HepG2 (cell line): Measurements from ENCODE around the gene ASAP2. TPM values are rescaled to one million over a fixed set of nuclear protein-coding genes. Genes with fewer than 3 reads are reported as not detected.
A peak's percentile ranks its signal among the peaks of the same experiment; 100 is the strongest.

Source experiments
- AGO2 ChIP-seq: fragments of 200-400 bp; formaldehyde crosslinking; optimal IDR thresholded peaks from 2 replicates; pipeline ENCODE3; 2017; ENCODE audit warnings: mild to moderate bottlenecking, low read depth, low read length, moderate library complexity
- ATF1 ChIP-seq: IDR thresholded peaks from 2 replicates; pipeline ENCODE4 v1.6.1; 2016; ENCODE audit warnings: mild to moderate bottlenecking, control low read depth
- ELF3 ChIP-seq: IDR thresholded peaks from 2 replicates; pipeline ENCODE4 v1.6.1; 2016; ENCODE audit warnings: missing genetic modification reagents, missing compliant biosample characterization
- FOXP1 ChIP-seq, 2 experiments: fragments of 450-650 bp in 1 of 2; IDR thresholded peaks; 2 replicates each; pipeline ENCODE4 v1.6.1; 2017 to 2018; ENCODE audit warnings: antibody characterized with exemption in 1 of 2
- KDM1A ChIP-seq: IDR thresholded peaks from 2 replicates; pipeline ENCODE4 v1.6.1; 2016; ENCODE audit warnings: missing compliant biosample characterization
- MEF2D ChIP-seq: sonication (generic); formaldehyde crosslinking; IDR thresholded peaks from 2 replicates; pipeline ENCODE4 v1.5.1; 2020; ENCODE audit warnings: mild to moderate bottlenecking, missing genetic modification reagents
- NFKBIZ ChIP-seq: IDR thresholded peaks from 2 replicates; pipeline ENCODE4 v1.6.1; 2018; ENCODE audit warnings: missing genetic modification reagents, missing compliant biosample characterization
- RXRB ChIP-seq: IDR thresholded peaks from 2 replicates; pipeline ENCODE4 v1.6.1; 2016; ENCODE audit warnings: borderline replicate concordance, missing genetic modification reagents, missing compliant biosample characterization
- SMAD3 ChIP-seq: sonication (generic); formaldehyde crosslinking; IDR thresholded peaks from 2 replicates; pipeline ENCODE4 v1.4.0; 2020; ENCODE audit warnings: missing genetic modification reagents
- SPEN ChIP-seq: sonication (generic); formaldehyde crosslinking; IDR thresholded peaks from 2 replicates; pipeline ENCODE4 v1.5.1; 2020; ENCODE audit warnings: low read depth, mild to moderate bottlenecking, missing genetic modification reagents
- YY1 ChIP-seq: IDR thresholded peaks from 2 replicates; pipeline ENCODE4 v1.6.1; 2011; ENCODE audit warnings: low read length, low read depth, moderate library complexity, mild to moderate bottlenecking; ENCODE audit not compliant: insufficient read depth, insufficient replicate concordance
- ZFX ChIP-seq: sonication (generic); formaldehyde crosslinking; IDR thresholded peaks from 2 replicates; pipeline ENCODE4 v1.4.0; 2020; ENCODE audit warnings: mild to moderate bottlenecking, low read depth, missing genetic modification reagents, moderate library complexity
- ZNF205 ChIP-seq: IDR thresholded peaks from 2 replicates; pipeline ENCODE4 v1.6.1; 2018; ENCODE audit warnings: missing biosample characterization, missing genetic modification reagents
- ZNF557 ChIP-seq: sonication (generic); formaldehyde crosslinking; IDR thresholded peaks from 2 replicates; pipeline ENCODE4 v1.4.0; 2020; ENCODE audit warnings: missing genetic modification reagents
- ZNF567 ChIP-seq: sonication (generic); formaldehyde crosslinking; IDR thresholded peaks from 2 replicates; pipeline ENCODE4 v1.8.1; 2023; ENCODE audit warnings: mild to moderate bottlenecking, missing genetic modification reagents, borderline replicate concordance
- polyA plus RNA-seq, 8 experiments: library from polyadenylated mRNA; depleted of rRNA in 3 of 8; stranded (reverse) in 7 of 8; unstranded in 1 of 8; fragments of >200 nt; fragmentation: Illumina TruSeq in 4 of 8; extraction: Trizol in 4 of 8; gene quantifications; 2 replicates each; pipeline versions ENCODE4 v1.2.1 to v1.2.3, GENCODE V29; 2011 to 2016; ENCODE audit warnings: low read depth in 4 of 8, missing spikeins in 1 of 8, mixed read lengths in 1 of 8; ENCODE audit not compliant: insufficient read depth in 1 of 8
- total RNA-seq, 5 experiments: library from RNA; depleted of rRNA; stranded (reverse); fragments of >200 nt; fragmentation: Illumina TruSeq; extraction: Trizol; gene quantifications; 2 replicates each; pipeline ENCODE4 v1.2.3, GENCODE V29; 2016; ENCODE audit warnings: low read depth in 1 of 5
- TF ChIP-seq, protein P1 (sequence below): sonication (generic); formaldehyde crosslinking; IDR thresholded peaks from 2 replicates; pipeline ENCODE4 v1.4.0; 2020; ENCODE audit warnings: low read depth, mild to moderate bottlenecking, missing genetic modification reagents
- TF ChIP-seq, protein P2 (sequence below): sonication (generic); formaldehyde crosslinking; IDR thresholded peaks from 2 replicates; pipeline ENCODE4 v1.5.0; 2020; ENCODE audit warnings: missing genetic modification reagents
- TF ChIP-seq, protein P3 (sequence below): sonication (generic); formaldehyde crosslinking; IDR thresholded peaks from 2 replicates; pipeline ENCODE4 v1.4.0; 2020; ENCODE audit warnings: missing genetic modification reagents
- TF ChIP-seq, protein P4 (sequence below): IDR thresholded peaks from 2 replicates; pipeline ENCODE4 v1.6.1; 2016; ENCODE audit warnings: mild to moderate bottlenecking
- TF ChIP-seq, protein P5 (sequence below): IDR thresholded peaks from 2 replicates; pipeline ENCODE4 v1.6.1; 2016; ENCODE audit warnings: low read depth

Gene ASAP2
- total and polyA plus RNA-seq, 2 of the 13 experiments (the other 11 are each of a cell fraction or from before 2014, with no cell fraction given), result 7.3 to 22.3 TPM

DNA sequence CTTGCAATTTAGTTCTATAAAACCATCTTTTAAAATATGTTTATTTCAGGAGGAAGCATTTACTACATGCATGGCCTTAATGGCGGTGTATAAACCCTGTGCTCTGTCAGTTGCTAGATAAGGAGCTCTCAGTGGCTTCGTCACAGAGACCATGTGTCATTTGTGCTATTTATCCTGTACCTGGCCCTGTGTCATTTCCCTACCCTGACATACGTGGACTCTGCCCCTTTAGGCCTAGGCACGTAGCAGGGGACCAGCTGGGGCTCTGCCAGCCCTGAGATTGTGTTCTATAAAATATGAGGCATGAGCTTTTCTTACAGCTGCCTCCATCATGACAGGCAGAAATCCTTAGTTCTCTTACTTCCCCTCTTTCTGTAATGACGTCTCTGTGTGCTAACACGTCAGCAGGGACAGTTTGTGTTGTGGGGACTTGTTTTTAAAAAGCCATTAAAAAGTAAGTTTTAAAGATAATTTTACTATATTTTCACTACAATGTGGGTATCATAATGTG, 128.8 kb downstream of the ASAP2 start (continued):
- TF ChIP-seq, protein P1, sequence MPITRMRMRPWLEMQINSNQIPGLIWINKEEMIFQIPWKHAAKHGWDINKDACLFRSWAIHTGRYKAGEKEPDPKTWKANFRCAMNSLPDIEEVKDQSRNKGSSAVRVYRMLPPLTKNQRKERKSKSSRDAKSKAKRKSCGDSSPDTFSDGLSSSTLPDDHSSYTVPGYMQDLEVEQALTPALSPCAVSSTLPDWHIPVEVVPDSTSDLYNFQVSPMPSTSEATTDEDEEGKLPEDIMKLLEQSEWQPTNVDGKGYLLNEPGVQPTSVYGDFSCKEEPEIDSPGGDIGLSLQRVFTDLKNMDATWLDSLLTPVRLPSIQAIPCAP (CRISPR knock-in tag), result no peak
- TF ChIP-seq ZNF557 (CRISPR knock-in tag) (0 out of 2 replicates have a peak, but pooled peaks have one; percentile 84), YY1 (no peak), ATF1 (CRISPR knock-in tag) (peak; percentile 69), NFKBIZ (peak; percentile 43; the same call in 1 of the 2 replicates), ZFX (peak; percentile 95), ZNF205 (peak; percentile 69; the same call in 1 of the 2 replicates), ZNF567 (CRISPR knock-in tag) (no peak), ELF3 (peak; percentile 87), FOXP1 (IDR thresholded peaks at IDR 0.05) (no peak), FOXP1 (CRISPR knock-in tag; IDR thresholded peaks at IDR 0.05) (peak; percentile 61), AGO2 (no peak), SMAD3 (CRISPR knock-in tag) (peak; percentile 74; the same call in 1 of the 2 replicates), MEF2D (CRISPR knock-in tag) (peak; percentile 39; the same call in 1 of the 2 replicates), SPEN (peak; percentile 71), KDM1A (0 out of 2 replicates have a peak, but pooled peaks have one; percentile 35), RXRB (CRISPR knock-in tag) (peak; percentile 75)
- TF ChIP-seq, protein P2, sequence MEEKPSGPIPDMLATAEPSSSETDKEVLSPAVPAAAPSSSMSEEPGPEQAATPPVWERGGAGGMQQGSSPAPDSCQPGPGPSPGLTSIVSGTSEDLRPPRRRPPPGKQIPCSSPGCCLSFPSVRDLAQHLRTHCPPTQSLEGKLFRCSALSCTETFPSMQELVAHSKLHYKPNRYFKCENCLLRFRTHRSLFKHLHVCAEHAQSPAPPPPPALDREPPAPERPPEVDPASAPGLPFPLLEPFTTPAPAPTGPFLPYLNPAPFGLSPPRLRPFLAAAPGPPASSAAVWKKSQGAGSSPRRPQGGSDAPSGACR (CRISPR knock-in tag), result no peak
- TF ChIP-seq, protein P3, sequence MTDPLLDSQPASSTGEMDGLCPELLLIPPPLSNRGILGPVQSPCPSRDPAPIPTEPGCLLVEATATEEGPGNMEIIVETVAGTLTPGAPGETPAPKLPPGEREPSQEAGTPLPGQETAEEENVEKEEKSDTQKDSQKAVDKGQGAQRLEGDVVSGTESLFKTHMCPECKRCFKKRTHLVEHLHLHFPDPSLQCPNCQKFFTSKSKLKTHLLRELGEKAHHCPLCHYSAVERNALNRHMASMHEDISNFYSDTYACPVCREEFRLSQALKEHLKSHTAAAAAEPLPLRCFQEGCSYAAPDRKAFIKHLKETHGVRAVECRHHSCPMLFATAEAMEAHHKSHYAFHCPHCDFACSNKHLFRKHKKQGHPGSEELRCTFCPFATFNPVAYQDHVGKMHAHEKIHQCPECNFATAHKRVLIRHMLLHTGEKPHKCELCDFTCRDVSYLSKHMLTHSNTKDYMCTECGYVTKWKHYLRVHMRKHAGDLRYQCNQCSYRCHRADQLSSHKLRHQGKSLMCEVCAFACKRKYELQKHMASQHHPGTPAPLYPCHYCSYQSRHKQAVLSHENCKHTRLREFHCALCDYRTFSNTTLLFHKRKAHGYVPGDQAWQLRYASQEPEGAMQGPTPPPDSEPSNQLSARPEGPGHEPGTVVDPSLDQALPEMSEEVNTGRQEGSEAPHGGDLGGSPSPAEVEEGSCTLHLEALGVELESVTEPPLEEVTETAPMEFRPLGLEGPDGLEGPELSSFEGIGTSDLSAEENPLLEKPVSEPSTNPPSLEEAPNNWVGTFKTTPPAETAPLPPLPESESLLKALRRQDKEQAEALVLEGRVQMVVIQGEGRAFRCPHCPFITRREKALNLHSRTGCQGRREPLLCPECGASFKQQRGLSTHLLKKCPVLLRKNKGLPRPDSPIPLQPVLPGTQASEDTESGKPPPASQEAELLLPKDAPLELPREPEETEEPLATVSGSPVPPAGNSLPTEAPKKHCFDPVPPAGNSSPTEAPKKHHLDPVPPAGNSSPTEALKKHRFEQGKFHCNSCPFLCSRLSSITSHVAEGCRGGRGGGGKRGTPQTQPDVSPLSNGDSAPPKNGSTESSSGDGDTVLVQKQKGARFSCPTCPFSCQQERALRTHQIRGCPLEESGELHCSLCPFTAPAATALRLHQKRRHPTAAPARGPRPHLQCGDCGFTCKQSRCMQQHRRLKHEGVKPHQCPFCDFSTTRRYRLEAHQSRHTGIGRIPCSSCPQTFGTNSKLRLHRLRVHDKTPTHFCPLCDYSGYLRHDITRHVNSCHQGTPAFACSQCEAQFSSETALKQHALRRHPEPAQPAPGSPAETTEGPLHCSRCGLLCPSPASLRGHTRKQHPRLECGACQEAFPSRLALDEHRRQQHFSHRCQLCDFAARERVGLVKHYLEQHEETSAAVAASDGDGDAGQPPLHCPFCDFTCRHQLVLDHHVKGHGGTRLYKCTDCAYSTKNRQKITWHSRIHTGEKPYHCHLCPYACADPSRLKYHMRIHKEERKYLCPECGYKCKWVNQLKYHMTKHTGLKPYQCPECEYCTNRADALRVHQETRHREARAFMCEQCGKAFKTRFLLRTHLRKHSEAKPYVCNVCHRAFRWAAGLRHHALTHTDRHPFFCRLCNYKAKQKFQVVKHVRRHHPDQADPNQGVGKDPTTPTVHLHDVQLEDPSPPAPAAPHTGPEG (CRISPR knock-in tag), result no peak
- TF ChIP-seq, protein P4, sequence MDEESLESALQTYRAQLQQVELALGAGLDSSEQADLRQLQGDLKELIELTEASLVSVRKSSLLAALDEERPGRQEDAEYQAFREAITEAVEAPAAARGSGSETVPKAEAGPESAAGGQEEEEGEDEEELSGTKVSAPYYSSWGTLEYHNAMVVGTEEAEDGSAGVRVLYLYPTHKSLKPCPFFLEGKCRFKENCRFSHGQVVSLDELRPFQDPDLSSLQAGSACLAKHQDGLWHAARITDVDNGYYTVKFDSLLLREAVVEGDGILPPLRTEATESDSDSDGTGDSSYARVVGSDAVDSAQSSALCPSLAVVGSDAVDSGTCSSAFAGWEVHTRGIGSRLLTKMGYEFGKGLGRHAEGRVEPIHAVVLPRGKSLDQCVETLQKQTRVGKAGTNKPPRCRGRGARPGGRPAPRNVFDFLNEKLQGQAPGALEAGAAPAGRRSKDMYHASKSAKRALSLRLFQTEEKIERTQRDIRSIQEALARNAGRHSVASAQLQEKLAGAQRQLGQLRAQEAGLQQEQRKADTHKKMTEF (CRISPR knock-in tag), result 0 out of 2 replicates have a peak, but pooled peaks have one; percentile 54
- TF ChIP-seq, protein P5, sequence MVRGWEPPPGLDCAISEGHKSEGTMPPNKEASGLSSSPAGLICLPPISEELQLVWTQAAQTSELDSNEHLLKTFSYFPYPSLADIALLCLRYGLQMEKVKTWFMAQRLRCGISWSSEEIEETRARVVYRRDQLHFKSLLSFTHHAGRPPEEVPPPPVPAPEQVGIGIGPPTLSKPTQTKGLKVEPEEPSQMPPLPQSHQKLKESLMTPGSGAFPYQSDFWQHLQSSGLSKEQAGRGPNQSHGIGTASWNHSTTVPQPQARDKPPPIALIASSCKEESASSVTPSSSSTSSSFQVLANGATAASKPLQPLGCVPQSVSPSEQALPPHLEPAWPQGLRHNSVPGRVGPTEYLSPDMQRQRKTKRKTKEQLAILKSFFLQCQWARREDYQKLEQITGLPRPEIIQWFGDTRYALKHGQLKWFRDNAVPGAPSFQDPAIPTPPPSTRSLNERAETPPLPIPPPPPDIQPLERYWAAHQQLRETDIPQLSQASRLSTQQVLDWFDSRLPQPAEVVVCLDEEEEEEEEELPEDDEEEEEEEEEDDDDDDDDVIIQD, result peak; percentile 80; the same call in 1 of the 2 replicates
